T-cell (primary cell): ENCODE measurements around the gene MIEF2. TPM values are rescaled to one million over a fixed set of nuclear protein-coding genes. Genes with fewer than 3 reads are reported as not detected.

Experiments used
- ATAC-seq, 4 experiments: fragments of 200-7000 bp in 3 of 4; fragments of 150-1000 bp in 1 of 4; cut with Tn5 transposase; replicated peaks in 1 of 4; 1 replicate in 3 of 4; 2 replicates in 1 of 4; pipeline ENCODE4 v1.10.0; 2021; ENCODE audit warnings: moderate library complexity in 3 of 4, mild to moderate bottlenecking in 2 of 4, moderate number of reproducible peaks in 1 of 4
- CTCF ChIA-PET, 2 donors: fragments of 300-600 bp; sonication (Branson Sonifier 250); formaldehyde crosslinking; loops; one replicate each; lab custom pipeline; 2022; ENCODE audit warnings: antibody characterized with exemption in 2 of 2; lab: Charles Lee
- POLR2A ChIA-PET, 2 donors: fragments of 300-600 bp; sonication (Branson Sonifier 250); formaldehyde crosslinking; loops; one replicate each; lab custom pipeline; 2022; ENCODE audit warnings: antibody characterized with exemption in 2 of 2; lab: Charles Lee
- DNase-seq, 35 experiments: peaks; one replicate each; pipeline versions ENCODE4 v3.0.0 to v3.0.0-alpha.2; 2013 to 2023
- H3K27ac ChIP-seq: one replicate; pipeline ENCODE4 v1.5.1; 2013; ENCODE audit warnings: low read length
- H3K27me3 ChIP-seq, 2 experiments: replicated peaks in 1 of 2; 1 replicate in 1 of 2; 2 replicates in 1 of 2; pipeline versions ENCODE4 v1.6.1 to v1.7.0; 2013; ENCODE audit warnings: low read length in 1 of 2, mixed read lengths in 1 of 2; ENCODE audit not compliant: control insufficient read depth in 2 of 2, insufficient read depth in 2 of 2; ENCODE audit errors: extremely low read depth in 1 of 2
- H3K36me3 ChIP-seq, 2 donors: 1 replicate in 1 of 2; 2 replicates in 1 of 2; pipeline versions ENCODE4 v1.6.1 to v1.7.0; 2013; ENCODE audit warnings: low read length in 1 of 2; ENCODE audit not compliant: control insufficient read depth in 2 of 2, insufficient read depth in 1 of 2; ENCODE audit errors: extremely low read depth in 1 of 2
- H3K4me1 ChIP-seq, 2 experiments: 1 replicate in 1 of 2; 2 replicates in 1 of 2; pipeline versions ENCODE4 v1.6.1 to v1.7.0; 2013; ENCODE audit warnings: low read length in 2 of 2, mixed read lengths in 1 of 2; ENCODE audit not compliant: insufficient read depth in 2 of 2, control insufficient read depth in 1 of 2; ENCODE audit errors: extremely low read depth in 1 of 2
- H3K4me3 ChIP-seq, 2 donors: 1 replicate in 1 of 2; 2 replicates in 1 of 2; pipeline versions ENCODE4 v1.5.1 to v1.7.0; 2013; ENCODE audit warnings: mild to moderate bottlenecking in 2 of 2, low read length in 1 of 2, moderate library complexity in 1 of 2; ENCODE audit not compliant: control insufficient read depth in 1 of 2; ENCODE audit errors: extremely low read depth in 1 of 2
- H3K9me3 ChIP-seq: 2 replicates; pipeline ENCODE4 v1.7.0; 2013
- H3K27ac Mint-ChIP-seq, 2 donors: one replicate each; pipeline ENCODE4 v1.8.0; 2020 to 2021; ENCODE audit warnings: mild to moderate bottlenecking in 2 of 2, mixed read lengths in 2 of 2
- H3K27me3 Mint-ChIP-seq, 2 donors: one replicate each; pipeline ENCODE4 v1.8.0; 2021 to 2022; ENCODE audit warnings: mixed read lengths in 2 of 2
- H3K36me3 Mint-ChIP-seq: one replicate; pipeline ENCODE4 v1.8.0; 2021; ENCODE audit warnings: mixed read lengths
- H3K4me1 Mint-ChIP-seq, 3 donors: one replicate each; pipeline ENCODE4 v1.8.0; 2020 to 2022; ENCODE audit warnings: mixed read lengths in 3 of 3, mild to moderate bottlenecking in 1 of 3
- H3K4me3 Mint-ChIP-seq, 3 donors: one replicate each; pipeline ENCODE4 v1.8.0; 2020 to 2022; ENCODE audit warnings: mild to moderate bottlenecking in 3 of 3, mixed read lengths in 3 of 3, moderate library complexity in 3 of 3
- H3K9me3 Mint-ChIP-seq, 3 donors: one replicate each; pipeline ENCODE4 v1.8.0; 2020 to 2022; ENCODE audit warnings: mixed read lengths in 3 of 3
- WGBS: methylation state at CpG from one replicate; pipeline ENCODE4 v1.1.5; 2013; ENCODE audit warnings: missing lambda C conversion rate; ENCODE audit not compliant: insufficient coverage; 5-methylcytosine and 5-hydroxymethylcytosine counted together
- total RNA-seq, 35 experiments: library from RNA in 6 of 35; stranded (reverse) in 6 of 35; fragments of 120-200 nt in 1 of 35; gene quantifications; one replicate each; pipeline versions ENCODE4 v1.2.1 to v1.2.4 and lab custom pipeline; 2013 to 2026

Gene MIEF2
- total RNA-seq, 5 donors from 2014 or later (not counting 1 experiment from before 2014, with no cell fraction given): 10.0 to 19.7 (median 17.6) TPM

DNA sequence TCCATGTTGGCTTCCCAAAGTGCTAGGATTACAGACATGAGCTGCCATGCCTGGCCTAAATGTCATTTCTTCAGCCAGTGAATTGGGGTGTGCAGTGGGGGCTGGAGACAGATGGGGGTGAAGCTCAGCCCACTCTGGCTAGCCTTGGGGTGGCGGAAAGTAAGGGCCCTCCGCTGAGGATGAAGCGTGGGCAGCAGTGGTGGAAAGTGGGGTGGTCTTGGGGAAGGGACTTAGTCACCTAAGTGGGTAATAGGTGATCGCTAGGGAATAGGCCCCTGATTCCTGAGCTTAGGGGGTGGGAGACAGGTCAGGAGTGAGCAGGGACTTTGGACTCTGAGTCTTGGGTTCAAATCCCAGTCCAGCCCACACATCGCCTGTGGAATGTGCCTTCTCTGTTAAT is 32.8 kb upstream of the MIEF2 start:
- ChIA-PET POLR2A (interaction anchor here in 1 of 2 donors (0.6 kb wide), 1 partner anchor 885 kb away, joined by 3 read pairs; no protein-coding TSS in a partner anchor), CTCF (no interaction called here)
- ATAC-seq: no peak
- Histone ChIP-seq H3K9me3 (no peaks in the 10 kb centered on the region), H3K27me3 (no peaks in the 10 kb centered on the region), H3K36me3 (peaks cover 2 to 4% of the 10 kb centered on the region in 2 donors), H3K27ac (no peak overlapping the region), H3K4me3 (no peak overlapping the region), H3K4me1 (peaks cover 6 to 32% of the 10 kb centered on the region in 2 experiments)
- no peaks in the 10 kb centered on the region for H3K9me3 Mint-ChIP-seq
- WGBS: 98% methylated on average over 4 of the region's 5 CpGs
- H3K27ac Mint-ChIP-seq: no peak overlapping the region
- no peaks in the 10 kb centered on the region for H3K27me3 Mint-ChIP-seq
- peaks cover 27 to 31% (median 29%) of the 10 kb centered on the region in 3 donors for H3K4me1 Mint-ChIP-seq
- peak overlapping the region in 2 of 3 donors; percentile 28 to 30 for H3K4me3 Mint-ChIP-seq
- no peaks in the 10 kb centered on the region for H3K36me3 Mint-ChIP-seq
- DNase-seq: no peak

DNA sequence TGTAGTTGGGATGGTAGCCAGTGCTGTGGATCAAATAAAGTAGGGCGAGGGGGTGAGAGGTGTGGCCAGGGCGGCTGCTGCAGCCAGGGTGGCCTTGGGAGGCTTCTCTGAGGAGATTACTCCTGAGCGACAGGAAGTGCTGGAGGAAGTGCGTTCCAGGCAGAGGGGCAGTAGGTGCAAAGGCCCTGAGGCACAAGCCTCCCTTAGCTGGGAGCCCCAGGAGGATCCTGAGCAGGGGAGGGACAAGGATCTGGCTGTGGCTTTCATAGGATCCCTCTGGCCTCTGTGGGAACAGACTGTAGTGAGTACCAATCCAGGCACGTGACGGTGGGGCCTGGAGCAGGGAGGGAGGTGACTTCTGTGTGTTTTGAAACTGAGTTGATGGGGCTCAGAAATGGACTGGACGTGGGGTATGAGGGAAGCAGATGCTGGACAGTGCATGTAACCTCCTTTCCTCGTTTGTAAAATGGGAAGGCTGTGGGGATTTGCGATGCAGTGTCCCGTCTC is 32.2 kb upstream of the MIEF2 start:
- Mint-ChIP-seq H3K36me3 (no peaks in the 10 kb centered on the region), H3K27ac (no peak overlapping the region), H3K4me3 (peak overlapping the region in 1 of 3 donors; percentile 30), H3K27me3 (no peaks in the 10 kb centered on the region), H3K4me1 (peaks cover 27 to 31% (median 29%) of the 10 kb centered on the region in 3 donors), H3K9me3 (no peaks in the 10 kb centered on the region)
- Histone ChIP-seq H3K4me1 (peaks cover 6 to 32% of the 10 kb centered on the region in 2 experiments), H3K36me3 (peaks cover 7 to 8% of the 10 kb centered on the region in 2 donors), H3K4me3 (no peak overlapping the region), H3K27ac (no peak overlapping the region), H3K27me3 (no peaks in the 10 kb centered on the region), H3K9me3 (no peaks in the 10 kb centered on the region)
- ChIA-PET POLR2A (no interaction called here), CTCF (no interaction called here)
- ATAC-seq (no peak), DNase-seq (no peak)
- WGBS: 95% methylated on average over 10 of the region's 10 CpGs

DNA sequence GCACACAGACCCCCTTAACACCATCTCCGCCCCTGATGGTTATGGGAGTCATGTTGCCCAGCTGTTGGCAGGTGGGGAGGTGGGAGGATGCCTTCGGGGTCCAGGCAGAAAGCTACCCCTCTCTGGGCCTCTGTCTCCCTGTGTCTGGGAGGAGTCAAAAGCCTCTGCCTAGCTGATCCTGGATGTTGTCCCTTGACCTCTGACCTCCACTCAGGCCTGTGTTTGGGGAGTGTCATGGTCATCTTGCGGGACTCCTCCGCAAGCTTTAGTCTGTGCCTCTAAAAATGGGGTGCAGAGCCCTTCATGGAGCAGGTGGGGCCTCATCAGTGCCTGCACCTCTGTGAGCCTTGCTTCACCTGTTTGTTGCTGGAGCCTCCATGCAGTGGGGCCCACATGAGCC is 31.2 kb upstream of the MIEF2 start:
- Histone ChIP-seq H3K27ac (no peak overlapping the region), H3K9me3 (no peaks in the 10 kb centered on the region), H3K27me3 (no peaks in the 10 kb centered on the region), H3K36me3 (peaks cover 8 to 15% of the 10 kb centered on the region in 2 donors), H3K4me1 (peaks cover 6 to 32% of the 10 kb centered on the region in 2 experiments), H3K4me3 (no peak overlapping the region)
- ATAC-seq (no peak), DNase-seq (no peak)
- 100% methylated on average over 3 of the region's 4 CpGs for WGBS
- H3K4me1 Mint-ChIP-seq: peaks cover 27 to 31% (median 29%) of the 10 kb centered on the region in 3 donors
- H3K4me3 Mint-ChIP-seq: no peak overlapping the region
- CTCF ChIA-PET: no interaction called here
- no peaks in the 10 kb centered on the region for H3K36me3 Mint-ChIP-seq
- no peaks in the 10 kb centered on the region for H3K27me3 Mint-ChIP-seq
- POLR2A ChIA-PET: interaction anchor here in 1 of 2 donors (0.6 kb wide), 1 partner anchor 139 kb away, joined by 9 read pairs; no protein-coding TSS in a partner anchor
- H3K9me3 Mint-ChIP-seq: no peaks in the 10 kb centered on the region
- no peak overlapping the region for H3K27ac Mint-ChIP-seq

DNA sequence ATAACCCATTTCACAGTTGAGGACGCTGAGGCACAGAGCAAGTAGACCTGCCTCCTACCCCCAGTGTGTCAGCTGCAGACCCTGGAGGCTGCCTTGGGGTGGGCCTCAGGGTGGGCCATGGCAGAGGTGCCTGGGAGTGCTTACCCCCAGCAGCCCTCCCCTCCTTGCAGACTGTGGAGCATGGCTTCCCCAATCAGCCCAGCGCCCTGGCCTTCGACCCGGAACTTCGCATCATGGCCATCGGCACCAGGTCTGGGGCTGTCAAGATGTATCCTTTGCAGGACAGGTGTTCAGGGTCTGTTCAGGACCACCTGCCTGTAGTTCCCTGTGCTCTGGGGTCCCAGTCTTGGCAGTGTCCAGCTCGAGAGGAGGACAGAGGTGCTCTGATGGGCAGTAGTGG is 30.7 kb upstream of the MIEF2 start:
- Mint-ChIP-seq H3K36me3 (peaks cover 4% of the 10 kb centered on the region), H3K9me3 (no peaks in the 10 kb centered on the region), H3K27ac (no peak overlapping the region), H3K4me3 (no peak overlapping the region), H3K27me3 (no peaks in the 10 kb centered on the region), H3K4me1 (peaks cover 27 to 31% (median 29%) of the 10 kb centered on the region in 3 donors)
- Histone ChIP-seq H3K27ac (no peak overlapping the region), H3K27me3 (no peaks in the 10 kb centered on the region), H3K4me3 (no peak overlapping the region), H3K36me3 (peaks cover 8 to 20% of the 10 kb centered on the region in 2 donors), H3K4me1 (peaks cover 6 to 31% of the 10 kb centered on the region in 2 experiments), H3K9me3 (no peaks in the 10 kb centered on the region)
- ATAC-seq (no peak), DNase-seq (no peak)
- CTCF ChIA-PET: no interaction called here
- WGBS: 91% methylated on average over 7 of the region's 7 CpGs
- POLR2A ChIA-PET: interaction anchor here in 1 of 2 donors (0.6 kb wide), 1 partner anchor 140 kb away, joined by 9 read pairs; no protein-coding TSS in a partner anchor

DNA sequence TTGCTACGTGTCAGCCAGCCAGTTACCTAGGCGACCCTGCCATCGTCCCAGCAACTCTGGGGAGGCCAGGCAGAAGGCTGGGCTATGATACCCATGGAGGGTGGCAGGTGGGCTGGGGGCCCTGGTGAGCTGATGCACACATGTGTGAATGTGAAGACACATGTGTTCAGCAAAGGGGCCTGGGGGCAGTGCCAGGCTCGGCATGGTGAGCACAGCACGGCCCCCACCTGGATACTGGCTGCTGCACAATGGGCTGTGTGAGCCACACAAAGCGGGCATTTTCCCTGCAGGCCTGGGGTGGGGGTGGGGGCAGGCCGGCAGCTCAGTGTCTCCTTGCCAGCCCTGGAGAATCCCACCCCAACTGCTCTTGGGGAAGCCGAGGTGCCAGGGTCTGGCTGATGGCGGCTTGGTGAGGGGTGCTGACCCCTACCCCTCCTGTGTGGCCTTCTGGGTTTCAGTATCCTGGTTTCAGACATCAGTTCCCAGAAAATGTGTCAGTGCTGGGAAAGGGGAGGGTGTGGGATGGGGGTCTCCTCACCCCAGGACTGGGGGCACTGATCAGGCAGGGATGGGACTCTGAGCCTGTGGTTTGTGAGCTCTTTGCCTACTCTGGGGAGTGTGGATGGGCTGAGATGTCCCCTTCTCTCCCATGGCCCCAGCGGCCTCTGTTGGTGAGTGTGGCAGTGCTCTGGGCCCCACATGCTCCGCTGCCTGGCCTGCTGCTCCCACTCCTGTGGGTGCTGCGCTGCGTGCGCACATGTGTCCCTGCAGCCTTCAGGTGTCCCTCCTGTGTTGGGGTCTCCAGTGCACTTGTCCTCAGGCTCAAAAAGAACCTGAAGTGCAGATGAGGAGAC is 29.9 kb upstream of the MIEF2 start:
- peaks cover 8 to 24% of the 10 kb centered on the region in 2 donors for H3K36me3 ChIP-seq
- CTCF ChIA-PET: no interaction called here
- H3K9me3 Mint-ChIP-seq: no peaks in the 10 kb centered on the region
- no peak overlapping the region for H3K4me3 Mint-ChIP-seq
- H3K27ac Mint-ChIP-seq: no peak overlapping the region
- peaks cover 6 to 26% of the 10 kb centered on the region in 2 experiments for H3K4me1 ChIP-seq
- H3K36me3 Mint-ChIP-seq: peaks cover 8% of the 10 kb centered on the region
- H3K27me3 ChIP-seq: no peaks in the 10 kb centered on the region
- no peak overlapping the region for H3K4me3 ChIP-seq
- WGBS: 84% methylated on average over 9 of the region's 14 CpGs
- peaks cover 26 to 29% (median 27%) of the 10 kb centered on the region in 3 donors for H3K4me1 Mint-ChIP-seq
- DNase-seq (no peak), ATAC-seq (no peak)
- no peaks in the 10 kb centered on the region for H3K27me3 Mint-ChIP-seq
- no peaks in the 10 kb centered on the region for H3K9me3 ChIP-seq
- POLR2A ChIA-PET: no interaction called here
- H3K27ac ChIP-seq: no peak overlapping the region

DNA sequence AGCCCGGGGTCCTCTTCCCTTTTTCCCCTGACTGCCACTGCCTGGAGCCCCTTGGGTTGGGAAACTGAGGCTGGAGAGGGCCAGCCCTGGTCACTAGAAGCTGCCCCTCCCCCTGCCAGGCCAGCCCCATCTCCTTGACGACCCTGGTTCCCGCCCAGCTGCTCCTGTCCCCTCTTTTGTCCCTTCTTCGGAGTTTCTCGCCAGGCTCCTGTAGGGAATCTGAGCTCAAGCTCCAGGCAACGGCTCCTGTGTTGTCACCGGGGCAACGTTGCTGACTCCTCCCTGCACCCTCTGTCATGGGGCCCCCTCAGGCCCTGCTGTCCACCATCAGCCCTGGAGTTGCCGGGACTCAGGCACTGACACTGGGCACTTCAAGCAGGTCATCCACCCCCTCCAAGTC is 29.3 kb upstream of the MIEF2 start:
- no peaks in the 10 kb centered on the region for H3K27me3 ChIP-seq
- H3K9me3 Mint-ChIP-seq: no peaks in the 10 kb centered on the region
- H3K27me3 Mint-ChIP-seq: no peaks in the 10 kb centered on the region
- ChIA-PET CTCF (no interaction called here), POLR2A (no interaction called here)
- no peak overlapping the region for H3K4me3 Mint-ChIP-seq
- no peak overlapping the region for H3K27ac Mint-ChIP-seq
- peaks cover 11% of the 10 kb centered on the region for H3K36me3 Mint-ChIP-seq
- H3K9me3 ChIP-seq: no peaks in the 10 kb centered on the region
- no peak overlapping the region for H3K4me3 ChIP-seq
- H3K4me1 Mint-ChIP-seq: peaks cover 22 to 26% (median 23%) of the 10 kb centered on the region in 3 donors
- DNase-seq (no peak), ATAC-seq (no peak)
- H3K4me1 ChIP-seq: peaks cover 3 to 22% of the 10 kb centered on the region in 2 experiments
- WGBS: 93% methylated on average over 8 of the region's 9 CpGs
- H3K27ac ChIP-seq: no peak overlapping the region
- peaks cover 13 to 27% of the 10 kb centered on the region in 2 donors for H3K36me3 ChIP-seq
